Lung (tissue), 12 donors: Measurements from ENCODE around the gene PIP5K1C. TPM values are rescaled to one million over a fixed set of nuclear protein-coding genes. Genes with fewer than 3 reads are reported as not detected.

ENCODE experiments used
- ATAC-seq: fragments of 200-7000 bp; cut with Tn5 transposase; one replicate; pipeline ENCODE4 v1.9.1; 2020; ENCODE audit warnings: moderate number of reproducible peaks; ENCODE audit not compliant: insufficient read depth, low FRiP score
- DNase-seq, 3 donors: peaks; one replicate each; pipeline ENCODE4 v3.0.0-alpha.2; 2013 to 2017
- H3K27ac ChIP-seq, 2 donors: one replicate each; pipeline ENCODE4 v1.5.1; 2013; ENCODE audit warnings: mild to moderate bottlenecking in 2 of 2, moderate library complexity in 2 of 2, control low read depth in 1 of 2, inconsistent platforms in 1 of 2, low read depth in 1 of 2, low read length in 1 of 2
- H3K27me3 ChIP-seq, 3 donors: one replicate each; pipeline ENCODE4 v1.5.1; 2013; ENCODE audit warnings: low read length in 2 of 3; ENCODE audit not compliant: control insufficient read depth in 3 of 3, insufficient read depth in 3 of 3
- H3K36me3 ChIP-seq, 4 donors: one replicate each; pipeline ENCODE4 v1.5.1; 2013; ENCODE audit warnings: low read length in 4 of 4, mild to moderate bottlenecking in 1 of 4, moderate library complexity in 1 of 4; ENCODE audit not compliant: control insufficient read depth in 4 of 4, insufficient read depth in 4 of 4
- H3K4me1 ChIP-seq, 5 donors: one replicate each; pipeline ENCODE4 v1.5.1; 2013; ENCODE audit warnings: low read length in 5 of 5, mild to moderate bottlenecking in 2 of 5, moderate library complexity in 1 of 5; ENCODE audit not compliant: control insufficient read depth in 5 of 5, insufficient read depth in 5 of 5
- H3K4me3 ChIP-seq: one replicate; pipeline ENCODE4 v1.5.1; 2013; ENCODE audit warnings: mild to moderate bottlenecking, control low read depth, moderate library complexity
- H3K9ac ChIP-seq, 2 donors: one replicate each; pipeline ENCODE4 v1.5.1; 2013; ENCODE audit warnings: low read length in 2 of 2, control low read depth in 1 of 2; ENCODE audit not compliant: insufficient read depth in 1 of 2
- H3K9me3 ChIP-seq, 4 donors: one replicate each; pipeline ENCODE4 v1.5.1; 2013; ENCODE audit warnings: low read length in 3 of 4, mild to moderate bottlenecking in 1 of 4, moderate library complexity in 1 of 4; ENCODE audit not compliant: control insufficient read depth in 4 of 4, insufficient read depth in 3 of 4
- WGBS, 2 donors: extraction: QIAGEN DNeasy Blood & Tissue Kit; methylation state at CpG; one replicate each; pipeline ENCODE4 v1.1.7; 2013; 5-methylcytosine and 5-hydroxymethylcytosine counted together
- polyA plus RNA-seq, 2 donors: library from polyadenylated mRNA; stranded (reverse); fragments of 200-250 nt; gene quantifications; one replicate each; pipeline ENCODE4 v1.2.1, GENCODE V29; 2013
- total RNA-seq, 2 donors: library from RNA; depleted of rRNA in 1 of 2; stranded (reverse); fragments of >200 nt in 1 of 2; gene quantifications; one replicate each; pipeline ENCODE4 v1.2.1, GENCODE V29; 2014 to 2021
- TF ChIP-seq, protein P1 (sequence below): IDR thresholded peaks from 2 replicates; pipeline ENCODE4 v1.5.1; 2012; ENCODE audit warnings: mild to moderate bottlenecking; ENCODE audit errors: control extremely low read depth, extremely low read depth
- donor health status: control.
- donor health status: control.
- donor health status: Bipolar disorder and iron deficiency.
- donor health status: healthy.
- donor health status: DM: yes; HTN: yes; CAD: no.

Gene PIP5K1C
- total and polyA plus RNA-seq, 4 donors = 16.3 to 39.4 (median 20.5) TPM

DNA sequence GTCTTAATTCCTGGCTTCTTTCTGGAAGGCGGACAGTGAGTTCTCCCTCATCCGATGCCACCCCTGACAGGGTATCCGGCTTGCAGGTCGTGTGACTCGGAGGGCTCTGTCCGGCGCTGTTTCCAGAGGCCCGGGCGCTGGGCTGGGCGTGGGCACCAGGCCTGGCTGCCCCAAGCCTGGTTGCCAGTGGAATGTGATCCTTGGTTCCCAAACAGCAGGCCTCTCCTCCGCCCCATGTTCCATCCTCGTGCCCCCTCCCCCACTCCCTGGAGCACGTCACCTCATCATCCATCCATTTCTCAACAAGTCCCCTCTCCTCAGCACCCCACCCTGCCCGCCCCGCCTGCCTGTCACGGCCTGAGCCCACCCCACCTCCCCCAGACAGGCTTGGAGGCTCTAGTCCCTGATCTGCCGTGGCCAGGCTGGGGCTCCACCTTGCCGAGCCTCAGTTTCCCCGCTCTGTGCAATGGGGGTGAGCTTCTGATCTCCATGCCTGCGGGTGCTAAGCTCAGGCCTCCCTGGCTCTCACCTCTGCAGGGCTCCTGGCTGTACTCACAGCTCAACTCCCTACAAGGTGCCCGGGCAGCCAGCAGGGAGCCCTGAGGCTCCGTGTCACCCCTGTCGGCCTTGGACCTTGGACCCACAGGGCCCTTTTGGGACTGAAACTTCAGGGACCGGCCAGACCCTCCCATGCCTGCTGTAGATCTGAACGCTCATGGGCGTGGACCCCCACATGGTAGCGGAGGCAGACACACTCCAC lies 95.9 kb downstream of the PIP5K1C start:
- ATAC-seq (no peak), DNase-seq (no peak)
- H3K4me1 ChIP-seq = peaks cover 0 to 33% (median 11%) of the 10 kb centered on the region in 5 donors
- H3K4me3 ChIP-seq = no peak overlapping the region
- H3K27me3 ChIP-seq = peaks cover 0 to 15% (median 0%) of the 10 kb centered on the region in 3 donors
- no peak overlapping the region for H3K9ac ChIP-seq
- H3K36me3 ChIP-seq = peaks cover 0 to 4% (median 0%) of the 10 kb centered on the region in 4 donors
- peaks cover 0 to 2% (median 0%) of the 10 kb centered on the region in 4 donors for H3K9me3 ChIP-seq
- TF ChIP-seq, protein P1, sequence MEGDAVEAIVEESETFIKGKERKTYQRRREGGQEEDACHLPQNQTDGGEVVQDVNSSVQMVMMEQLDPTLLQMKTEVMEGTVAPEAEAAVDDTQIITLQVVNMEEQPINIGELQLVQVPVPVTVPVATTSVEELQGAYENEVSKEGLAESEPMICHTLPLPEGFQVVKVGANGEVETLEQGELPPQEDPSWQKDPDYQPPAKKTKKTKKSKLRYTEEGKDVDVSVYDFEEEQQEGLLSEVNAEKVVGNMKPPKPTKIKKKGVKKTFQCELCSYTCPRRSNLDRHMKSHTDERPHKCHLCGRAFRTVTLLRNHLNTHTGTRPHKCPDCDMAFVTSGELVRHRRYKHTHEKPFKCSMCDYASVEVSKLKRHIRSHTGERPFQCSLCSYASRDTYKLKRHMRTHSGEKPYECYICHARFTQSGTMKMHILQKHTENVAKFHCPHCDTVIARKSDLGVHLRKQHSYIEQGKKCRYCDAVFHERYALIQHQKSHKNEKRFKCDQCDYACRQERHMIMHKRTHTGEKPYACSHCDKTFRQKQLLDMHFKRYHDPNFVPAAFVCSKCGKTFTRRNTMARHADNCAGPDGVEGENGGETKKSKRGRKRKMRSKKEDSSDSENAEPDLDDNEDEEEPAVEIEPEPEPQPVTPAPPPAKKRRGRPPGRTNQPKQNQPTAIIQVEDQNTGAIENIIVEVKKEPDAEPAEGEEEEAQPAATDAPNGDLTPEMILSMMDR = no peak
- peak overlapping the region in 1 of 2 donors; percentile 52 for H3K27ac ChIP-seq
- WGBS, 2 donors = 64 to 72% methylated on average over 27 of the region's 27 CpGs

DNA sequence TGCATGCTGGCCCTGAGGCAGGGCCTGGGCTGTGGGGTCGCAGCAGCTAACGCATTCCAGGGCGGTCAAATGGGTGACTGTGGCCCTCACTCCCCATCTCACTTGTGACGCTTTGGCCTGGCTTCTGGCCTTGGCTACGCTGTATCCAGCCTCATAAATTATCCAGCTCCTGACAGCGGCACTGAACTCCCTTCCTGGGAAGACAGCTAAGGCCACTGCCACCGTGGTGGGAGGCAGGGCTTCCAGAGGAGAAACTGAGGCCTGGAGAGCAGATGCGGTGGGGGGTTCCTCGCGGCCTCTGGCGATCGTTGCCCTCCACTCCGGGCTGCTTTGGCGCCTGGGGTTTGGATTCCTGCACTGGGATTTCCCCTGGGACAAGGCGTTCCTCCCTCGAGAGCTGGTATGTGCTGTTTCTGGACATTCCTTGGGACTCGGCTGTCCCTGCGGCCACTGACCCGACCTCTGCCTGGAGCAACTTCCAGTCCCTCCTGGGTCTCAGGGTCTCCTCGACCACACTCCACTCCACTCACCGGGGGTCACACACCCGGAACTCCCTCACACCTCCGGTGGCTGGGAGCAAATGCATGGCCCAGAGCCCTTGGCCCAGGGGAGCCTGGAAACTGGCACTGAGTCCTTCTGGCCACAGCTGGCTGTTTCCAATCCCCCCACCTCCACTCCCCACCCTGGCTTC lies 97.0 kb downstream of the PIP5K1C start:
- WGBS, 2 donors = 59 to 86% methylated on average over 23 of the region's 23 CpGs
- H3K27me3 ChIP-seq = peaks cover 0 to 15% (median 0%) of the 10 kb centered on the region in 3 donors
- TF ChIP-seq, protein P1 = no peak
- H3K27ac ChIP-seq = peak overlapping the region in 1 of 2 donors; percentile 58
- H3K4me1 ChIP-seq = peaks cover 0 to 29% (median 9%) of the 10 kb centered on the region in 5 donors
- ATAC-seq (no peak), DNase-seq (no peak)
- H3K9me3 ChIP-seq = peaks cover 0 to 2% (median 0%) of the 10 kb centered on the region in 4 donors
- H3K9ac ChIP-seq = no peak overlapping the region
- no peak overlapping the region for H3K4me3 ChIP-seq
- H3K36me3 ChIP-seq = peaks cover 0 to 4% (median 0%) of the 10 kb centered on the region in 4 donors

DNA sequence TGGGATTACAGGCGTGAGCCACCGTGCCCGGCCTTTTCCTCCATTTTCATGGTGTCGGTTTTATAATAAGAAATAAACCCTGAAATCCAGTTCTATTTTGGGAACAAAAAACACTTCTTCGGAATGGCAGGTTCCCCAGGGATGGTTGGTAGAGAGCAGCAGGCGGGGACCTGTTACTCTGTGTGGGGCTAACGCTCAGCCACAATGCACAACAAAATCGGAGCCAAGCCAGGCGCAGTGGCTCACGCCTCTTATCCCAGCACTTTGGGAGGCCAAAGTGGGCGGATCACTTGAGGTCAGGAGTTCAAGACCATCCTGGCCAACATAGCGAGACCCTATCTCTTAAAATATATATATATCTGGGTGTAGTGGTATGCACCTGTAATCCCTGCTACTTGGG lies 99.2 kb downstream of the PIP5K1C start:
- H3K4me1 ChIP-seq = peaks cover 0 to 21% (median 6%) of the 10 kb centered on the region in 5 donors
- ATAC-seq (no peak), DNase-seq (no peak)
- no peak overlapping the region for H3K27ac ChIP-seq
- WGBS, 2 donors = 91 to 96% methylated on average over 12 of the region's 12 CpGs
- H3K4me3 ChIP-seq = no peak overlapping the region
- TF ChIP-seq, protein P1 = no peak
- H3K36me3 ChIP-seq = peaks cover 0 to 5% (median 0%) of the 10 kb centered on the region in 4 donors
- peaks cover 0 to 2% (median 0%) of the 10 kb centered on the region in 4 donors for H3K9me3 ChIP-seq
- no peak overlapping the region for H3K9ac ChIP-seq
- peaks cover 0 to 13% (median 0%) of the 10 kb centered on the region in 3 donors for H3K27me3 ChIP-seq
